ENCODE data around the gene EPO.
A peak's percentile ranks its signal among the peaks of the same experiment; 100 is the strongest.
"Not testable (repeated sequence)": the region's sequence is repeated elsewhere in the genome, so short reads cannot be mapped to it uniquely, and the experiment has no call there.

Gene EPO

GRCh38 chr7:100719523-100720278, 567 bp upstream of the EPO start:
- H3K4me3 ChIP-seq (ENCODE audit: control insufficient read depth, low read depth, low read length) = no peak overlapping the region
- TF ChIP-seq, protein P1, sequence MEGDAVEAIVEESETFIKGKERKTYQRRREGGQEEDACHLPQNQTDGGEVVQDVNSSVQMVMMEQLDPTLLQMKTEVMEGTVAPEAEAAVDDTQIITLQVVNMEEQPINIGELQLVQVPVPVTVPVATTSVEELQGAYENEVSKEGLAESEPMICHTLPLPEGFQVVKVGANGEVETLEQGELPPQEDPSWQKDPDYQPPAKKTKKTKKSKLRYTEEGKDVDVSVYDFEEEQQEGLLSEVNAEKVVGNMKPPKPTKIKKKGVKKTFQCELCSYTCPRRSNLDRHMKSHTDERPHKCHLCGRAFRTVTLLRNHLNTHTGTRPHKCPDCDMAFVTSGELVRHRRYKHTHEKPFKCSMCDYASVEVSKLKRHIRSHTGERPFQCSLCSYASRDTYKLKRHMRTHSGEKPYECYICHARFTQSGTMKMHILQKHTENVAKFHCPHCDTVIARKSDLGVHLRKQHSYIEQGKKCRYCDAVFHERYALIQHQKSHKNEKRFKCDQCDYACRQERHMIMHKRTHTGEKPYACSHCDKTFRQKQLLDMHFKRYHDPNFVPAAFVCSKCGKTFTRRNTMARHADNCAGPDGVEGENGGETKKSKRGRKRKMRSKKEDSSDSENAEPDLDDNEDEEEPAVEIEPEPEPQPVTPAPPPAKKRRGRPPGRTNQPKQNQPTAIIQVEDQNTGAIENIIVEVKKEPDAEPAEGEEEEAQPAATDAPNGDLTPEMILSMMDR (IDR thresholded peaks at IDR 0.05; ENCODE audit: control insufficient read depth, insufficient read depth, low read depth, low read length, missing control alignments) = peak; percentile 82
- DNase-seq (ENCODE audit: low read depth) = peak; percentile 31

GRCh38 chr7:100720671-100721504, 620 bp downstream of the EPO start:
- DNase-seq (ENCODE audit: low read depth) = no peak
- TF ChIP-seq, protein P1 (IDR thresholded peaks at IDR 0.05; ENCODE audit: control insufficient read depth, insufficient read depth, low read depth, low read length, missing control alignments) = no peak
- H3K4me3 ChIP-seq (ENCODE audit: control insufficient read depth, low read depth, low read length) = no peak overlapping the region; the same call in 1 of the 2 replicates

GRCh38 chr7:100721505-100721812, 1.2 kb downstream of the EPO start:
- no peak for DNase-seq (ENCODE audit: low read depth)
- TF ChIP-seq, protein P1 (IDR thresholded peaks at IDR 0.05; ENCODE audit: control insufficient read depth, insufficient read depth, low read depth, low read length, missing control alignments) = no peak
- H3K4me3 ChIP-seq (ENCODE audit: control insufficient read depth, low read depth, low read length) = no peak overlapping the region

GRCh38 chr7:100722480-100723212, 2.4 kb downstream of the EPO start:
- no peak for DNase-seq (ENCODE audit: low read depth)

GRCh38 chr7:100723732-100724275, 3.5 kb downstream of the EPO start:
- no peak for DNase-seq (ENCODE audit: low read depth)
- H3K4me3 ChIP-seq (ENCODE audit: control insufficient read depth, low read depth, low read length) = no peak overlapping the region
- TF ChIP-seq, protein P1 (IDR thresholded peaks at IDR 0.05; ENCODE audit: control insufficient read depth, insufficient read depth, low read depth, low read length, missing control alignments) = no peak

More at GRCh38 chr7:100722480-100723212, 2.4 kb downstream of the EPO start:
- TF ChIP-seq, protein P1 (IDR thresholded peaks at IDR 0.05; ENCODE audit: control insufficient read depth, insufficient read depth, low read depth, low read length, missing control alignments) = no peak
- H3K4me3 ChIP-seq (ENCODE audit: control insufficient read depth, low read depth, low read length) = no peak overlapping the region

DNA sequence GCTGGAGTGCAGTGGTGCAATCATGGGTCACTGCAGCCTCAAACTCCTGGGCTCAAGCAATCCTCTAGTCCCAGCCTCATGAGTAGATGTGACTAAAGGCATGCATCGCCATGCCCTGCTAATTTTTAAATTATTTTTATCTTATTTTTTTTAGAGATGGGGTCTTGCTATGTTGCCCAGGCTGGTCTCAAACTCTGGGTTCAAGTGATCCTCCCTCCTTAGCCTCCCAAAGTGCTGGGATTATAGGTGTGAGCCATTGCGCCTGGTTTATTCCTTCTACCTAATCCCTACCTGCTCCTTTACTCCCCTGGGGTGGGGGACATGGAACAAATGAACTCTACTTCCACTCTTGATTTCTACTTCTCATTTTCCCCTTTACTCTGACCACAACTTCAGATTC, 4.1 kb downstream of the EPO start:
- not testable (repeated sequence) for DNase-seq (ENCODE audit: low read depth); H3K4me3 ChIP-seq (ENCODE audit: control insufficient read depth, low read depth, low read length)

Measured in AG09309 (cell line).